ENCODE results near the gene B2M.

DNA sequence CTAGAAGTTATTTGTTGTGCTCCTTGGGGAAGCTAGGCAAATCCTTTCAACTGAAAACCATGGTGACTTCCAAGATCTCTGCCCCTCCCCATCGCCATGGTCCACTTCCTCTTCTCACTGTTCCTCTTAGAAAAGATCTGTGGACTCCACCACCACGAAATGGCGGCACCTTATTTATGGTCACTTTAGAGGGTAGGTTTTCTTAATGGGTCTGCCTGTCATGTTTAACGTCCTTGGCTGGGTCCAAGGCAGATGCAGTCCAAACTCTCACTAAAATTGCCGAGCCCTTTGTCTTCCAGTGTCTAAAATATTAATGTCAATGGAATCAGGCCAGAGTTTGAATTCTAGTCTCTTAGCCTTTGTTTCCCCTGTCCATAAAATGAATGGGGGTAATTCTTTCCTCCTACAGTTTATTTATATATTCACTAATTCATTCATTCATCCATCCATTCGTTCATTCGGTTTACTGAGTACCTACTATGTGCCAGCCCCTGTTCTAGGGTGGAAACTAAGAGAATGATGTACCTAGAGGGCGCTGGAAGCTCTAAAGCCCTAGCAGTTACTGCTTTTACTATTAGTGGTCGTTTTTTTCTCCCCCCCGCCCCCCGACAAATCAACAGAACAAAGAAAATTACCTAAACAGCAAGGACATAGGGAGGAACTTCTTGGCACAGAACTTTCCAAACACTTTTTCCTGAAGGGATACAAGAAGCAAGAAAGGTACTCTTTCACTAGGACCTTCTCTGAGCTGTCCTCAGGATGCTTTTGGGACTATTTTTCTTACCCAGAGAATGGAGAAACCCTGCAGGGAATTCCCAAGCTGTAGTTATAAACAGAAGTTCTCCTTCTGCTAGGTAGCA lies 851 bp upstream of the B2M start:
- TF ChIP-seq, protein P1, sequence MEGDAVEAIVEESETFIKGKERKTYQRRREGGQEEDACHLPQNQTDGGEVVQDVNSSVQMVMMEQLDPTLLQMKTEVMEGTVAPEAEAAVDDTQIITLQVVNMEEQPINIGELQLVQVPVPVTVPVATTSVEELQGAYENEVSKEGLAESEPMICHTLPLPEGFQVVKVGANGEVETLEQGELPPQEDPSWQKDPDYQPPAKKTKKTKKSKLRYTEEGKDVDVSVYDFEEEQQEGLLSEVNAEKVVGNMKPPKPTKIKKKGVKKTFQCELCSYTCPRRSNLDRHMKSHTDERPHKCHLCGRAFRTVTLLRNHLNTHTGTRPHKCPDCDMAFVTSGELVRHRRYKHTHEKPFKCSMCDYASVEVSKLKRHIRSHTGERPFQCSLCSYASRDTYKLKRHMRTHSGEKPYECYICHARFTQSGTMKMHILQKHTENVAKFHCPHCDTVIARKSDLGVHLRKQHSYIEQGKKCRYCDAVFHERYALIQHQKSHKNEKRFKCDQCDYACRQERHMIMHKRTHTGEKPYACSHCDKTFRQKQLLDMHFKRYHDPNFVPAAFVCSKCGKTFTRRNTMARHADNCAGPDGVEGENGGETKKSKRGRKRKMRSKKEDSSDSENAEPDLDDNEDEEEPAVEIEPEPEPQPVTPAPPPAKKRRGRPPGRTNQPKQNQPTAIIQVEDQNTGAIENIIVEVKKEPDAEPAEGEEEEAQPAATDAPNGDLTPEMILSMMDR (IDR thresholded peaks at IDR 0.05; ENCODE audit: borderline replicate concordance, extremely low read depth, low read length, poor library complexity, severe bottlenecking), result peak; percentile 61
- TF ChIP-seq EZH2 (IDR thresholded peaks at IDR 0.05; ENCODE audit: borderline replicate concordance, low read depth, low read length, severe bottlenecking), result no peak

Measured in DND-41 (cell line).